Activated CD4-positive, alpha-beta T cell treated with anti-CD3 and anti-CD28 coated beads, Interleukin-2, Interleukin-4, amounts not matched to agents 100 ng/mL and 50 ng/mL, durations not matched to agents 16 hours and 8 hours (primary cell): Measurements from ENCODE around the gene ATG7.

Experiments
- DNase-seq: peaks from one replicate; pipeline ENCODE4 v3.0.0-alpha.2; 2020; ENCODE audit warnings: low spot score

Gene ATG7

DNA sequence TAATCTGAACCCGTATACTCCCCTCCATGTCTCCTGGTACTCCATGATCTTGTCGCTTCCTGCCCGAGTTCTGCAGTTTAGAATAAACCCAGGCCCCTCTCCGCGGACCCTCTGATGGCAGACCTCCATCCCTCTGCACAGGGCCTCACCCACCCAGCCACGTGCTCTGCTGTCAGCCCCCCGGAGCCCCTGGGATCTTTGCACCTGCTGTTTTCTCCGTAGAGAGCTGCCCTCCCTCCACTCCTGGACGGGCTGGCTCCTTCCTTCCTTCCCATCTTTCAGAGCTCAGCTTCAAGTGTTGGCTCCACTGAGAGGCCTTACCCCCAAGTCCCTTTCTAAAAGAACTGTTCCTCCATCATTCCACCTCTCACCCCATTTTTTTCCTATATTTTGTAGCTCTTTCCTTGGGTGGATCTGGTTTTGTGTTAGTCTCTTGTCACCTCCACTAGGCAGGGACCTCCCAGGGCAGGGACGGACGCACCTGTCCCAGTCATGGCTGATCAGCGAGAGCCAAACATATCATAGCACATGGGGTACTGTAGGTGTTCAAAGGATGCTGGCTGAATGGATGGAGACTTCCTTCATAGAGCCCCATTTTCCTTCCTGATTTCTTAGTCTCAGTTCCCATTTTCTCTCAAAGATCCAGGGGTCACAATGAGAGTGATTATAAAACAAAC is 264.9 kb downstream of the ATG7 start:
- DNase-seq, result no peak

DNA sequence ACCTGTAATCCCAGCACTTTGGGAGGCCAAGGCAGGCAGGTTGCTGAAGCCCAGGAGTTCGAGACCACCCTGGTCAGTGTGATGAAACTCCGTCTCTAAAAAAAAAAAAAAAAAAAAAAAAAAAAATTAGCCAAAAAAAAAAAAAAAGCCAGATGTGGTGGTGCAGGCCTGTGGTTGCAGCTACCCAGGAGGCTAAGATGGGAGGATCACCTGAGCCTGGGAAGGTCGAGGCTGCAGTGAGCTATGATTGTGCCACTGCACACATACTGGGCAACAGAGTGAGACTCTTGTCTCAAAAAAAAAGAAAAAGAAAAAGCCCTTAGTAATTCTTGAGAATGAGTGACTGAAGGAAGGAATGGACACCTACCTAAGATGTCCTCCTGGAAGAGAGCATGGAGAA is 266.4 kb downstream of the ATG7 start:
- no peak for DNase-seq

DNA sequence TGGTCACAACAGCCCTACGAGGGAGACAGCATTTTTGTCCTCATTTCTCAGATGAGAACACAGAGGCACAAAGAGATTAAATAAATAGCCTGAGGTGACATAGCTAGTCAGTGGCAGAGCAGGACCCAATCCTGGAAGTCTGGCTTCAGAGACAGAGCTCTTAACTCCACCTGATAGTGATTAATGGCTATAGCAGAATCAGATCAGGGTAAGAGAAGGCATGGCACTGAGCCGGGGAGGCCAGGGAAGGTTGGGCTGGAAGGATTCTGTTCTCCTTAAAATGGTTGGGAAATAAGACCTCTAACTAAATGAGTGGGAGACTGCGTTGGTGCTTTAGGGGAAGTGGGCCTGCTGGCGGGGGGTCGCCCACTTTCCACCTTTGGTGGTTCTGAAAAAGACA is 267.0 kb downstream of the ATG7 start:
- DNase-seq, result no peak

GRCh38 chr3:11539677-11540076 is 267.5 kb downstream of the ATG7 start:
- no peak for DNase-seq

DNA sequence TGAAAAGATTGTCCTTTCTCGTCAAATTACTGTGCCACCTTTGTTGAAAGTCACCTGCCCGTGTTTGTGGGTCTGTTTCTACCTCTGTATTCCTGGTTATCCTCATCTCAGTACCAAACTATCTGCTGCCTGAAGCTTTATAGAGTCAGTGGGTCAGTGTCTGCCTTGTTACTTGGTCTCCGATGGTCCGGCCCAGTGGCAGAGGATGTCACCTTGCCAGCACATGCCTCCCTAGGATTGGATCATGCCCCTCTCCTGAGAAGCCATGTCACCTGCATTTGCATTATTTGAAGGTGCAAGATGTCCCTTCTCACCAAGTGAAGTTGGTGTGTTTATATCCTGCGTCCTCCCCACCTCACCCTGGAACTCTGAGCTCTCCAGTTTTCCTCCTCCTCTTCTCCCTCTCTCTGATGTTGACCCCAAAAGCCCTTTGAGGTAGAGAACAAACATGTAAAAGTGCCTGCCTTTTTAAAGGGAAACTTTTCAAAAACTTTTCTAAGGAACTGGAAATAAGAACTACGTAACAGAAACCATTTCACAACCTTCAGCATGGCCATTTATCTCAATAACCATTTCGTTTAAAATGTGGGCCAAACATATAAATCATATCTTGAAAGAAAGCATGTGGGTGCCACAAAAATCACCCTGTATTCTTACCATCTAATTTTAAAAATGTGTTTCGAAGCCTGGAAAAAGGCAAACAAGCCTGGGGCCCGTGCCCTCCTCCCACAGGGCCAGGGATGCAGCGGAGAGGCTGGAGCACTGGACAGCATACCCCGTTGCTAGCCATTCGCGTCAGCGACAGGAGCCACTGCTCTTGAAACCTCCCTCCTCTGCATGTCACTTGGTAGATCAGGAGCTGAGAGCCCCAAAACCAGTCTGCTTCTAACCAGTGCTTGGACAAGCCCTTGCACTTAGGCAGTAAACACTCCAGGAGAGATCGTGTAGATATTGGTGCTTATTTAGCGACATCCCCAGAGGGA is 269.4 kb downstream of the ATG7 start:
- DNase-seq, result no peak

DNA sequence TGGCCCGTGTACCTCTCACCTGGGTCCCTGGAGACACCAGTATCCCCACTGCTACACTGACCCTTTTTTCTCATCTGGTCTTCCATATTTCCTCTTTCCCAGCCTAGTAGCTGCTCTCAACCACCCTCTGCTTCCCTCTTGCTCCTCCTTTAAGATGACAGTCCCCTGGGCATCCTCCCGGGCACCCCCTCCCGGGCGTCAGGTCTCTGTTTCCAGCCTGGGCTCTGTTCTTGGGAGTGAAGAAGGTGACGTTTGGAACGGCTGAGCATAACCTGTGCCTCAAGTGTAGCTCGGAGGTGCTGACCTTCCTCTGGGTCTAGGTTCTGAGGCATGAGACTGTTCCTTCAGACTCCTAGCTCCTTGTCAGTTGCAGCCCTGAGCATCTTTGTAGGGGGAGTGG is 270.4 kb downstream of the ATG7 start:
- DNase-seq, result no peak

DNA sequence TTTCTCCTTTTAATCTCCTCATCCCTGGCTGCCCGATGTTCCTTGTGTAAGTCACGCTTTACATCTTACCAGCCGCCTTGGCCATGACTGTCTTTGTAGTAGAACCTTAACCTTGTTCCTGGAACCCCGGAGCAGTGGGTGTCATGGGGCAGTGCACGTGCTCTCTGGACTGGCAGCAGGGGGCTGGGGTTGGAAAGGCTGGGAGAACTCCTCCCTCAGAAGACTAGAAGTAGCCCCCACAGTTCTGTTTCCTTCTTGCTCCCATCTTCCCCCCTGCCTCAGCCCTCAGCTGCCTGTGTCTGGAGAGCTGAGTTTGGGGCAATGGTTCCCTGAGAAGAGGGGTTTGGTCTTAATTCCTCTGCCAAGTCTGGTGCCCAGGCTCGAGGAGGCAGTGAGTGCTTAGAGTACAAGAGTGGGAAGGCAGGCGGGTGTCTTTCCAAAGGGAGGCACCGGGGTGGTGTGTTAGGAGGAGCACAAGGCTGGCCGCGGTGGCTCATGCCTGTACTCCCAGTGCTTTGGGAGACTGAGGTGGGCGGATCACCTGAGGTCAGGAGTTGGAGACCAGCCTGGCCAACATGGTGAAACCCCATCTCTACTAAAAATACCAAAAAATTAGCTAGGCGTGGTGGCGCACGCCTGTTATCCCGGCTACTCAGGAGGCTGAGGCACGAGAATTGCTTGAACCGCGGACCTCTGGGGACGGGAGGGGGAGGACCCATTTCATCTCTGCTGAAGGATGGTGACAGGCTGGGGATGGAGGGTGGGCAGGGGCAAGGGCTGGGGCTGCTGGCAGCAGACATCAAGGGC is 271.1 kb downstream of the ATG7 start:
- DNase-seq, result no peak

GRCh38 chr3:11543948-11544387 is 271.8 kb downstream of the ATG7 start:
- DNase-seq, result no peak

GRCh38 chr3:11544412-11545181 is 272.4 kb downstream of the ATG7 start:
- no peak for DNase-seq

- DNase-seq, result no peak
Measured at GRCh38 chr3:11545186-11545851, 273.1 kb downstream of the ATG7 start.

DNA sequence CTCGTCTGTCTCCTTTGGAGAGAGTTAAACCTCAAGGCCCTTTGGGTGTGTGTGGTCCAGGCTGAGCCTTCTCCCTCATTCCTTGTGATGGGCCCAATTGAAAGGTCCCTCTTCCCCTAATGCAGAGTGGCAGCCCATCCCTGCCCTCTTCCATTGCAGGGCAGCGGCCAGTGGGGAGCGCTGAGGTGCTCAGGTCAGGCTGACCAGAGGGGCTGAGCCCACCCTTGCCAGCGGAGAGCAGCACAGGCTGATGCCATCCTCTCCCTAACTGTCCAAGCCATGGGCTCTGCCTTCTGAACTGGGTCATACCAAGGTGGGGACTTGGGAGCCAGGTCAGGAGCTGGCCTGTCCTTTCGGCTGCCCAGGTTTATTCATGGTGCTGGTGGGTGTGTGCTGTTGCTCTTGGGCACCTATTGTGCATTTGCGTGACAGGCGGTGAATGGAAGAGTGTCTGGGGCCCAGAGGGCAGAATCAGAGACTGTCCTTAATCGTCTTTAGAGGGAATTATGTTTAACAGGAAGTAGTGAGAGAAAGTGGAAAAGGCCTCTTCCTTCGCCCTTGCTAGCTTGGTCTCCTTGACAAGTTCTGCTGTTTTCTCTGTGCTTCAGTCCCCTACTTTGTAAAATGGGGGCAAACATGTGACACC is 274.6 kb downstream of the ATG7 start:
- DNase-seq, result no peak

DNA sequence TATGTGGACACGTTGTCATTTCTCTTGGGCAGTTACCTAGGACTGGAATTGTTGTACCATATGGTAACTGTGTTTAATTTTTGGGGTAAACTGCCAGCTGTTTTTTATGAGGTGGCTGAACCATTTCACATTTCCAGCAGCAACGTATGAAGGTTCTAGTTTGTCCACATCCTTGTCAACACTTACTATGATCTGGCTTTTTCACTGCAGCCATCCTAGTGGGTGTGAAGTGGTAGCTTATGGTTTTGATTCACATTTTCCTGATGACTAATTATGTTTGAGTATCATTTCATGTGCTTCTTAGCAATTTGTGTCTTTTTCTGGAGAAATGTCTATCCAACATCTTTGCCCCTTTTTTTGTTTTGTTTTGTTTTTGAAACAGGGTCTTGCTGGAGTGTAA is 275.3 kb downstream of the ATG7 start:
- DNase-seq, result peak; percentile 8

DNA sequence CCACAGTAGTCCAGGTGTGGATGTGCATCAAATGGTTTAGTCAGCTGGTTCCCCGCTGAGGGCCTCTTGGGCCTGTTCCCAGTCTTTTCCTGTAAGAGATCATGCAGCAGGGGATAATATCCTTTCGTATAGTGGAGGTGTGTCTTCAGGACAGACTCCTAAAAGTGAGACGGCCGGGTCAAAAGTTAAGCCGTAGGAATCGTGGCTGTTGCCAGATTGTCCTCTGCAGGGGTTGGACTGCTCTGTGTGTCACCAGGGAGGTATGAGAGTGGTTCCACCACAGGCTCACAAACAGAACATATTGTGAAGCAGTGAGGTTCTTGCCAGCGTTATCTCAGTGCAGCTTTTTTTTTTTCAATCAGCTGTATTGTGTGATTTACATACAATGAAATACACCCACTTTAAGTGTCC is 276.5 kb downstream of the ATG7 start:
- no peak for DNase-seq

DNA sequence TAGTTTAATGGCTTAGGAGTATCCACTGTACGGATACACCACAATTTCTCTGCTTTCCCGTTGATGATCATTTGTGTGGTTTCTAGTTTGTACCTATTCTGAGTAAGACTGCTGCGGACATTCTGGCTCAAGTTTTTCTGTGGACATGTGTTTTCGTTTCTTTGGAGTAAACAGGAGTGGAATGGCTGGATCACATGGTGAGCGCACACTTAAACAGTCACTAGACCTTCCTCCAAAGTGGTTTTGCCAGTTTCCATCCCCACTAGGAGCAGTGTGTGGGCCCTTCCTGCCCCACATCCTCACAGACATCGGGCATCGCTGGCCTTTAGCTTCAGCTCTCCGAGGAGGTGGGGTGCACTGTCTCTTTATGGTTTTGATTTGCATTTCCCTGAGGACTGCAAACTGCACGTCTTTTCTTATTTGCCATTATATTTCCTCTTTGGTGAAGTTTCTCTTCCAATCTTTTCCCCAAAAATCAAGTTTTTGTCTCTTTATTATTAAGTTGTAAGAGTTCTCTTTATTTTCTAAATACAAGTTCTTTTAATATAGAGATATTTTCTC is 277.5 kb downstream of the ATG7 start:
- no peak for DNase-seq

- DNase-seq, result no peak
Measured at GRCh38 chr3:11551036-11551435, 278.8 kb downstream of the ATG7 start.

GRCh38 chr3:11552289-11553264 is 280.4 kb downstream of the ATG7 start:
- no peak for DNase-seq

GRCh38 chr3:11553436-11554235 is 281.4 kb downstream of the ATG7 start:
- DNase-seq, result no peak

DNA sequence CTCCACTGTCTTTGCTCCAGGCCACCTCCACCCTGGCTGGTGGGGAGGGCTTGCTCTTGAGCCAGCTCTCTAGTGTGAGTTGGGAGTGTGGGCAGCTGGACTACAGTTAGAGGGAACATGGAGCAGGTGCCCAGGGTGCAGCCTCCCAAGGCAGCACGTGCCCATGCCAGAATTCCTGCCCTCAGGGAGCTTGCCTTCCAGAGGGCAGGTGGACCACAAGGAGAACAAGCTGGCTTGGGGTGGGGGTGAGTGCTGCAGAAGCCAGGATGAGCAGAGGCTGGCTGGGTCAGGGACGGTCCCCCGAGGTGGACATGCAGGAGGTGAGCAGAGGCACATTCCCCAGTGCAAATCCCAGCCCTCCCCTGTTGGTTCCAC is 282.0 kb downstream of the ATG7 start:
- no peak for DNase-seq
